Astrocyte (in vitro differentiated cells and primary cell): ENCODE data around the gene GLCCI1. TPM values are rescaled to one million over a fixed set of nuclear protein-coding genes. Genes with fewer than 3 reads are reported as not detected.

Source experiments
- DNase-seq: peaks from one replicate; pipeline ENCODE4 v3.0.0-alpha.2; 2010; ENCODE audit warnings: low read depth
- FAIRE-seq: peaks from 2 replicates; lab custom pipeline; 2011; peaks lifted over from hg19 to GRCh38; lab: Jason Lieb, UNC
- H2AFZ ChIP-seq: 2 replicates; pipeline ENCODE4 v1.6.0; 2012; ENCODE audit warnings: low read depth, low read length, inconsistent platforms
- H3K27ac ChIP-seq: 2 replicates; pipeline ENCODE4 v1.5.1; 2011; ENCODE audit warnings: low read depth, low read length, inconsistent platforms
- H3K27me3 ChIP-seq: 2 replicates; pipeline ENCODE4 v1.6.0; 2011; ENCODE audit warnings: low read length, inconsistent platforms; ENCODE audit not compliant: insufficient read depth
- H3K36me3 ChIP-seq: 2 replicates; pipeline ENCODE4 v1.5.1; 2011; ENCODE audit warnings: low read length, inconsistent platforms; ENCODE audit not compliant: insufficient read depth
- H3K4me1 ChIP-seq: 2 replicates; pipeline ENCODE4 v1.5.1; 2011; ENCODE audit warnings: low read length, inconsistent platforms; ENCODE audit not compliant: insufficient read depth
- H3K4me2 ChIP-seq: 2 replicates; pipeline ENCODE4 v1.6.0; 2012; ENCODE audit warnings: low read length, inconsistent platforms
- H3K4me3 ChIP-seq: 2 replicates; pipeline ENCODE4 v1.5.1; 2011; ENCODE audit warnings: low read depth, mild to moderate bottlenecking, low read length, inconsistent platforms; ENCODE audit not compliant: insufficient read depth
- H3K79me2 ChIP-seq: 2 replicates; pipeline ENCODE4 v1.6.0; 2012; ENCODE audit warnings: mild to moderate bottlenecking, low read length, inconsistent platforms; ENCODE audit not compliant: insufficient read depth
- H3K9ac ChIP-seq: 2 replicates; pipeline ENCODE4 v1.6.0; 2012; ENCODE audit warnings: mild to moderate bottlenecking, low read length, inconsistent platforms
- H3K9me3 ChIP-seq: 2 replicates; pipeline ENCODE4 v1.5.1; 2012; ENCODE audit warnings: low read depth, mild to moderate bottlenecking, low read length, inconsistent platforms; ENCODE audit not compliant: insufficient read depth
- H4K20me1 ChIP-seq: 2 replicates; pipeline ENCODE4 v1.6.0; 2012; ENCODE audit warnings: low read length, inconsistent platforms; ENCODE audit not compliant: insufficient read depth
- H3K27ac Mint-ChIP-seq: one replicate; pipeline ENCODE4 v1.8.0; 2021; ENCODE audit warnings: mild to moderate bottlenecking, mixed read lengths; ENCODE audit not compliant: unreplicated experiment
- H3K27me3 Mint-ChIP-seq: one replicate; pipeline ENCODE4 v1.8.0; 2021; ENCODE audit warnings: low read depth, mixed read lengths; ENCODE audit not compliant: unreplicated experiment
- H3K36me3 Mint-ChIP-seq: one replicate; pipeline ENCODE4 v1.8.0; 2021; ENCODE audit warnings: low read depth, mixed read lengths; ENCODE audit not compliant: unreplicated experiment
- H3K4me1 Mint-ChIP-seq: one replicate; pipeline ENCODE4 v1.8.0; 2021; ENCODE audit warnings: low read depth, mixed read lengths; ENCODE audit not compliant: unreplicated experiment
- H3K4me3 Mint-ChIP-seq: one replicate; pipeline ENCODE4 v1.8.0; 2021; ENCODE audit warnings: mild to moderate bottlenecking, moderate library complexity, mixed read lengths; ENCODE audit not compliant: unreplicated experiment
- H3K9me3 Mint-ChIP-seq: one replicate; pipeline ENCODE4 v1.8.0; 2021; ENCODE audit warnings: mild to moderate bottlenecking, mixed read lengths; ENCODE audit not compliant: unreplicated experiment
- CTCF ChIP-seq: IDR thresholded peaks from 2 replicates; pipeline ENCODE4 v1.5.1; 2011; ENCODE audit warnings: low read depth, mild to moderate bottlenecking, inconsistent platforms, low read length, moderate library complexity; ENCODE audit not compliant: insufficient read depth
- EZH2 ChIP-seq: IDR thresholded peaks from 2 replicates; pipeline ENCODE4 v1.6.1; 2012; ENCODE audit warnings: mild to moderate bottlenecking, low read length, inconsistent platforms; ENCODE audit not compliant: insufficient read depth
- total RNA-seq: library from RNA; stranded (reverse); gene quantifications from 2 replicates; pipeline ENCODE4 v1.2.1, GENCODE V29; 2021

The GLCCI1 gene
- total RNA-seq, 1 donor from 2014 or later: 24.2 TPM

- H3K9me3 Mint-ChIP-seq: peaks cover 4% of the 10 kb centered on the region
- no peak overlapping the region for H3K4me2 ChIP-seq
- no peaks in the 10 kb centered on the region for H3K36me3 ChIP-seq
- DNase-seq (no peak), FAIRE-seq (no peak)
- H3K27me3 ChIP-seq: no peaks in the 10 kb centered on the region
- TF ChIP-seq EZH2 (no peak), CTCF (no peak)
- no peak overlapping the region for H3K9ac ChIP-seq
- no peak overlapping the region for H3K27ac ChIP-seq
- H3K4me3 Mint-ChIP-seq: no peak overlapping the region
- H3K9me3 ChIP-seq: no peaks in the 10 kb centered on the region
- H3K27ac Mint-ChIP-seq: no peak overlapping the region
- peaks cover 8% of the 10 kb centered on the region for H3K4me1 ChIP-seq
- H3K4me3 ChIP-seq: no peak overlapping the region
- no peaks in the 10 kb centered on the region for H4K20me1 ChIP-seq
- H3K4me1 Mint-ChIP-seq: peaks cover 4% of the 10 kb centered on the region
- no peaks in the 10 kb centered on the region for H3K27me3 Mint-ChIP-seq
- H3K79me2 ChIP-seq: no peaks in the 10 kb centered on the region
- H2AFZ ChIP-seq: no peak overlapping the region
- H3K36me3 Mint-ChIP-seq: peaks cover 8% of the 10 kb centered on the region
These were observed 102.0 kb downstream of the GLCCI1 start for GRCh38 chr7:8070451-8071180.

GRCh38 chr7:8078418-8078817, 109.8 kb downstream of the GLCCI1 start:
- FAIRE-seq (no peak), DNase-seq (no peak)
- no peaks in the 10 kb centered on the region for H3K9me3 ChIP-seq
- Mint-ChIP-seq H3K27ac (no peak overlapping the region), H3K36me3 (peaks cover 2% of the 10 kb centered on the region), H3K4me3 (no peak overlapping the region), H3K4me1 (no peaks in the 10 kb centered on the region), H3K27me3 (no peaks in the 10 kb centered on the region), H3K9me3 (no peaks in the 10 kb centered on the region)
- H3K27me3 ChIP-seq: no peaks in the 10 kb centered on the region
- H3K4me1 ChIP-seq: no peaks in the 10 kb centered on the region
- no peak for TF ChIP-seq CTCF
- TF ChIP-seq EZH2: no peak
- H4K20me1 ChIP-seq: no peaks in the 10 kb centered on the region
- no peak overlapping the region for H2AFZ ChIP-seq
- peaks cover 2% of the 10 kb centered on the region for H3K36me3 ChIP-seq
- no peak overlapping the region for H3K27ac ChIP-seq
- H3K4me3 ChIP-seq: no peak overlapping the region
- no peaks in the 10 kb centered on the region for H3K79me2 ChIP-seq
- H3K4me2 ChIP-seq: no peak overlapping the region
- H3K9ac ChIP-seq: no peak overlapping the region

DNA sequence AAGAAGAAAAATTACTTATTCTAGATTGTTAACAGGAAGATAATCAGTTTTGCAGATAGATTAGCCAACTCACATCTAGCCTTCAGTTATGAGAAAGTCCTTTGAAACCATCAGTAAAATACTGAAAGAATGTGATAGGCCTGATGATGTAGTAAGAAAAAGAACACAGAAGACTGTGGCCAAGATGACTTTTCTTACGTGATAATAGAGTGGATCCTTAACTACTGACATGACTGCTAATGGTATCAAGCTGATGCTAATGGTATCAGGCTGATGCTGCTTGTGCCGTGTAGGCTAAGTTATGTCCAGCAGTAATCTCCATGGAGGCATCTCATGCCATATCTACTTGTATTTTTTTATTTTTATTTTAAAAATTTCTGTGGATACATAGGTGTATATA, 114.2 kb downstream of the GLCCI1 start:
- H3K4me2 ChIP-seq: no peak overlapping the region
- H3K27ac Mint-ChIP-seq: no peak overlapping the region
- H3K27me3 ChIP-seq: no peaks in the 10 kb centered on the region
- no peaks in the 10 kb centered on the region for H4K20me1 ChIP-seq
- no peak overlapping the region for H3K4me3 ChIP-seq
- H3K4me1 Mint-ChIP-seq: no peaks in the 10 kb centered on the region
- H3K36me3 ChIP-seq: peaks cover 6% of the 10 kb centered on the region
- DNase-seq (no peak), FAIRE-seq (no peak)
- H3K9ac ChIP-seq: no peak overlapping the region
- H3K9me3 Mint-ChIP-seq: no peaks in the 10 kb centered on the region
- H3K27me3 Mint-ChIP-seq: no peaks in the 10 kb centered on the region
- H2AFZ ChIP-seq: no peak overlapping the region
- no peak for TF ChIP-seq EZH2
- no peak for TF ChIP-seq CTCF
- no peaks in the 10 kb centered on the region for H3K36me3 Mint-ChIP-seq
- no peaks in the 10 kb centered on the region for H3K9me3 ChIP-seq
- H3K27ac ChIP-seq: no peak overlapping the region
- no peaks in the 10 kb centered on the region for H3K79me2 ChIP-seq
- no peak overlapping the region for H3K4me3 Mint-ChIP-seq
- no peaks in the 10 kb centered on the region for H3K4me1 ChIP-seq
